A673 (cell line): Measurements from ENCODE around the gene ETV6. TPM values are rescaled to one million over a fixed set of nuclear protein-coding genes. Genes with fewer than 3 reads are reported as not detected.

Experiments used
- BruUV-seq: library from RNA; stranded (reverse); fragments of 400-500 nt; replicated peaks from 2 replicates; lab custom pipeline; 2021; lab: Mats Ljungman, UMichigan
- CTCF ChIA-PET: fragments of 300-600 bp; sonication (Branson Sonifier 250); formaldehyde crosslinking; loops from one replicate; lab custom pipeline; 2022; ENCODE audit warnings: antibody characterized with exemption; lab: Charles Lee
- POLR2A ChIA-PET: fragments of 300-600 bp; sonication (Branson Sonifier 250); formaldehyde crosslinking; loops from one replicate; lab custom pipeline; 2022; ENCODE audit warnings: antibody characterized with exemption; ENCODE audit not compliant: low non-redundant PET; lab: Charles Lee
- DNase-seq: peaks from one replicate; pipeline ENCODE4 v3.0.0-alpha.2; 2015; ENCODE audit warnings: low spot score
- H3K27ac ChIP-seq: fragments of 200-600 bp; sonication (generic); 2 replicates; pipeline ENCODE4 v1.5.1; 2016; ENCODE audit warnings: mixed run types, low read depth, mild to moderate bottlenecking, mixed read lengths, antibody characterized with exemption, low read length; ENCODE audit not compliant: poor library complexity, severe bottlenecking
- H3K27me3 ChIP-seq: fragments of 200-600 bp; sonication (generic); replicated peaks from 2 replicates; pipeline ENCODE4 v1.6.1; 2017; ENCODE audit warnings: mixed run types, low read depth, mild to moderate bottlenecking, mixed read lengths, antibody characterized with exemption, low read length; ENCODE audit not compliant: insufficient read depth, poor library complexity
- H3K36me3 ChIP-seq: fragments of 200-600 bp; sonication (generic); 2 replicates; pipeline ENCODE4 v1.6.1; 2016; ENCODE audit warnings: mixed run types, mild to moderate bottlenecking, mixed read lengths, antibody characterized with exemption, low read length; ENCODE audit not compliant: insufficient read depth, poor library complexity, severe bottlenecking
- H3K4me1 ChIP-seq: fragments of 200-600 bp; sonication (generic); 2 replicates; pipeline ENCODE4 v1.6.1; 2017; ENCODE audit warnings: mixed run types, mild to moderate bottlenecking, mixed read lengths, antibody characterized with exemption, low read length; ENCODE audit not compliant: insufficient read depth, poor library complexity, severe bottlenecking
- H3K4me3 ChIP-seq: fragments of 200-600 bp; sonication (generic); 2 replicates; pipeline ENCODE4 v1.5.1; 2016; ENCODE audit warnings: low read depth, mixed run types, mild to moderate bottlenecking, mixed read lengths, low read length; ENCODE audit not compliant: poor library complexity, severe bottlenecking
- H3K9me3 ChIP-seq: fragments of 200-600 bp; sonication (generic); 2 replicates; pipeline ENCODE4 v1.6.1; 2016; ENCODE audit warnings: mixed run types, low read depth, mild to moderate bottlenecking, mixed read lengths, antibody characterized with exemption, low read length; ENCODE audit not compliant: poor library complexity, severe bottlenecking
- CTCF ChIP-seq: fragments of 300-800, 200-600 bp; sonication (generic); conservative IDR thresholded peaks from 2 replicates; pipeline ENCODE4 v1.5.1; 2017; ENCODE audit warnings: low read depth, mild to moderate bottlenecking, antibody characterized with exemption, low read length, moderate library complexity, mixed read lengths
- EZH2 ChIP-seq: fragments of 200-600 bp; sonication (generic); IDR thresholded peaks from 2 replicates; pipeline ENCODE4 v1.6.1; 2017; ENCODE audit warnings: borderline replicate concordance, low read depth, mild to moderate bottlenecking, mixed read lengths, antibody characterized with exemption, low read length; ENCODE audit not compliant: poor library complexity, severe bottlenecking
- intact Hi-C: fragments of 100-400 bp; cut with micrococcal nuclease; formaldehyde crosslinking; loops from one replicate; pipeline ENCODE4 v1.10.0; 2022; ENCODE audit not compliant: unreplicated experiment
- total RNA-seq: library from RNA; stranded (reverse); gene quantifications from 2 replicates; pipeline ENCODE4 v1.2.3, GENCODE V29; 2021

ETV6 gene
- total RNA-seq, 1 experiment from 2014 or later = 32.4 TPM

GRCh38 chr12:11668611-11669010, 19.1 kb downstream of the ETV6 start:
- peak overlapping the region; percentile 23 for H3K27ac ChIP-seq
- DNase-seq = no peak
- no TSS peak for BruUV-seq
- H3K9me3 ChIP-seq = no peaks in the 10 kb centered on the region
- no peak for TF ChIP-seq EZH2
- TF ChIP-seq CTCF = no peak
- ChIA-PET CTCF (no interaction called here), POLR2A (no interaction called here)
- no peak overlapping the region for H3K4me3 ChIP-seq
- no peaks in the 10 kb centered on the region for H3K36me3 ChIP-seq
- H3K4me1 ChIP-seq = peaks cover 33% of the 10 kb centered on the region
- H3K27me3 ChIP-seq = no peaks in the 10 kb centered on the region
- intact Hi-C loops = no loop called here

- H3K27ac ChIP-seq = peak overlapping the region; percentile 23
- CTCF ChIA-PET = no interaction called here
- BruUV-seq = no TSS peak
- no peaks in the 10 kb centered on the region for H3K27me3 ChIP-seq
- H3K4me1 ChIP-seq = peaks cover 33% of the 10 kb centered on the region
- no peak overlapping the region for H3K4me3 ChIP-seq
- H3K36me3 ChIP-seq = no peaks in the 10 kb centered on the region
- peak; percentile 84 for DNase-seq
- POLR2A ChIA-PET = interaction anchor here (0.5 to 0.8 kb wide), 3 partner anchors 9 to 128 kb away, joined by 3 to 11 read pairs (median 6); no protein-coding TSS in a partner anchor
- no peak for TF ChIP-seq EZH2
- no peak for TF ChIP-seq CTCF
- H3K9me3 ChIP-seq = no peaks in the 10 kb centered on the region
- intact Hi-C loops = no loop called here
Observed at GRCh38 chr12:11669348-11669747, 19.9 kb downstream of the ETV6 start.

- no peaks in the 10 kb centered on the region for H3K27me3 ChIP-seq
- CTCF ChIA-PET = no interaction called here
- H3K4me3 ChIP-seq = no peak overlapping the region
- BruUV-seq = no TSS peak
- peaks cover 33% of the 10 kb centered on the region for H3K4me1 ChIP-seq
- no peak for DNase-seq
- no peaks in the 10 kb centered on the region for H3K9me3 ChIP-seq
- TF ChIP-seq CTCF (no peak), EZH2 (no peak)
- no peaks in the 10 kb centered on the region for H3K36me3 ChIP-seq
- POLR2A ChIA-PET = interaction anchor here (0.6 kb wide), 1 partner anchor 44 kb away, joined by 3 read pairs; no protein-coding TSS in a partner anchor
- intact Hi-C loops = no loop called here
- no peak overlapping the region for H3K27ac ChIP-seq
Observed at GRCh38 chr12:11672256-11673191, 23.1 kb downstream of the ETV6 start.
